ENCODE results near the gene MACO1.
"Not testable (repeated sequence)": the region's sequence is repeated elsewhere in the genome, so short reads cannot be mapped to it uniquely, and the experiment has no call there.

The MACO1 gene

DNA sequence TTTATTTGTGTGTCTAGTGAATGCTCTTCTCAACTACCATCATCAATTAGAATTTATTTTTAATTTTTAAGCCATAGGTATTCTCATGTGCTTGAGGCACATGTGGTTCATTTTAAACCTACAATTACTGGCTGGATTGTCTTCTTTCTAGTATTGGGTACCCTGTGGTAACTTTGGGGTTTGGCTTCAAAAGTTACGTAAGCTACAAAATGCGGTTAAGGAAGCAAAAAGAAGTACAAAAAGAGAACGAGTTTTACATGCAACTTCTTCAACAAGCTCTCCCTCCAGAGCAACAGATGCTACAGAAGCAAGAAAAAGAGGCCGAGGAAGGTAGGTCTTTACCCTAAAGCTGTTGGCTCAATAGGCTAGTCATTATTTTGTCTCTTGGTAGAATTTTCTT lies 25.8 kb downstream of the MACO1 start:
- Histone ChIP-seq H3K4me2 (ENCODE audit: low read depth, low read length) (no peak overlapping the region), H3K79me2 (ENCODE audit: low read length) (no peaks in the 10 kb centered on the region), H3K9ac (ENCODE audit: low read length) (no peak overlapping the region), H3K9me3 (replicated peaks; ENCODE audit: insufficient read depth, low read length) (no peaks in the 10 kb centered on the region), H4K20me1 (ENCODE audit: insufficient read depth, low read length) (no peaks in the 10 kb centered on the region), H2AFZ (ENCODE audit: low read length) (no peak overlapping the region), H3K4me1 (ENCODE audit: low read length) (no peaks in the 10 kb centered on the region), H3K27me3 (replicated peaks; ENCODE audit: insufficient read depth, low read length) (no peaks in the 10 kb centered on the region), H3F3A (ENCODE audit: insufficient read depth, low read length) (no peaks in the 10 kb centered on the region), H3K27ac (ENCODE audit: low read length) (no peak overlapping the region), H3K9me2 (replicated peaks; ENCODE audit: insufficient read depth, low read length) (no peaks in the 10 kb centered on the region), H3K36me3 (replicated peaks; ENCODE audit: insufficient read depth, low read length) (no peaks in the 10 kb centered on the region), H3K4me3 (ENCODE audit: low read length) (no peak overlapping the region)
- TF ChIP-seq EZH2 (optimal IDR thresholded peaks at IDR 0.05; ENCODE audit: low read depth, low read length) (no peak), EZH2phosphoT487 (IDR thresholded peaks at IDR 0.05; ENCODE audit: low read length) (no peak)
- TF ChIP-seq, protein P1, sequence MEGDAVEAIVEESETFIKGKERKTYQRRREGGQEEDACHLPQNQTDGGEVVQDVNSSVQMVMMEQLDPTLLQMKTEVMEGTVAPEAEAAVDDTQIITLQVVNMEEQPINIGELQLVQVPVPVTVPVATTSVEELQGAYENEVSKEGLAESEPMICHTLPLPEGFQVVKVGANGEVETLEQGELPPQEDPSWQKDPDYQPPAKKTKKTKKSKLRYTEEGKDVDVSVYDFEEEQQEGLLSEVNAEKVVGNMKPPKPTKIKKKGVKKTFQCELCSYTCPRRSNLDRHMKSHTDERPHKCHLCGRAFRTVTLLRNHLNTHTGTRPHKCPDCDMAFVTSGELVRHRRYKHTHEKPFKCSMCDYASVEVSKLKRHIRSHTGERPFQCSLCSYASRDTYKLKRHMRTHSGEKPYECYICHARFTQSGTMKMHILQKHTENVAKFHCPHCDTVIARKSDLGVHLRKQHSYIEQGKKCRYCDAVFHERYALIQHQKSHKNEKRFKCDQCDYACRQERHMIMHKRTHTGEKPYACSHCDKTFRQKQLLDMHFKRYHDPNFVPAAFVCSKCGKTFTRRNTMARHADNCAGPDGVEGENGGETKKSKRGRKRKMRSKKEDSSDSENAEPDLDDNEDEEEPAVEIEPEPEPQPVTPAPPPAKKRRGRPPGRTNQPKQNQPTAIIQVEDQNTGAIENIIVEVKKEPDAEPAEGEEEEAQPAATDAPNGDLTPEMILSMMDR (IDR thresholded peaks at IDR 0.05; ENCODE audit: low read length), result no peak
- no peak for DNase-seq

DNA sequence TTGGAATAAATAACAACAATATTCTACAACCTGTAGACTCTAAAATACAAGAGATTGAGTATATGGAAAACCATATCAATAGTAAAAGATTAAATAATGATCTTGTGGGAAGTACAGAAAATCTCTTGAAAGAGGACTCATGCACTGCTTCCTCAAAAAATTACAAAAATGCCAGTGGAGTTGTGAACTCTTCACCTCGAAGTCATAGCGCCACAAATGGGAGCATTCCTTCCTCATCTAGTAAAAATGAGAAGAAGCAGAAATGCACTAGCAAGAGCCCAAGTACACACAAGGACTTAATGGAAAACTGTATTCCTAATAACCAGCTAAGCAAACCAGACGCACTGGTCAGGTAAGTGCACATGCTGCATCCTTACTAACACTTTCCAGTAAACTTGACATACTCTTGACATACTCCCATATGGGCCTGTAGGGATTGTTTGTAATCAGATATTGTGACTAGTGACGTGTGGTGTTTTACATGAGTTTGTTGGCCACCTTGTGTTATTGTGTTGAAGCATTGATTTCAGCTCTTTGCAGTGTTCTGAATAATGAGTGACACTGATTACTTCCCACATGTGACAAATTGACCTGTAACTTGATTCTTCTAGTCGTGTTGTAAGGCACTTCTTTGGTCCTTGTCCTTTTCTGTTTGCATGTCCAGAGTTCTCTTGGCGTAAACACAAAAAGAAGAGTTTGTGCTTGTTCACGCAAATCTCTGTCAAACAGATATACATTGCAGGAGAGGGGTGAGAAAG lies 28.0 kb downstream of the MACO1 start:
- no peak for DNase-seq
- Histone ChIP-seq H4K20me1 (ENCODE audit: insufficient read depth, low read length) (no peaks in the 10 kb centered on the region), H3K4me1 (ENCODE audit: low read length) (no peaks in the 10 kb centered on the region), H3K9me2 (replicated peaks; ENCODE audit: insufficient read depth, low read length) (no peaks in the 10 kb centered on the region), H2AFZ (ENCODE audit: low read length) (no peak overlapping the region), H3F3A (ENCODE audit: insufficient read depth, low read length) (no peaks in the 10 kb centered on the region), H3K4me3 (ENCODE audit: low read length) (no peak overlapping the region), H3K9me3 (replicated peaks; ENCODE audit: insufficient read depth, low read length) (no peaks in the 10 kb centered on the region), H3K4me2 (ENCODE audit: low read depth, low read length) (no peak overlapping the region), H3K9ac (ENCODE audit: low read length) (no peak overlapping the region), H3K27ac (ENCODE audit: low read length) (no peak overlapping the region), H3K79me2 (ENCODE audit: low read length) (no peaks in the 10 kb centered on the region), H3K27me3 (replicated peaks; ENCODE audit: insufficient read depth, low read length) (no peaks in the 10 kb centered on the region), H3K36me3 (replicated peaks; ENCODE audit: insufficient read depth, low read length) (no peaks in the 10 kb centered on the region)
- TF ChIP-seq EZH2phosphoT487 (IDR thresholded peaks at IDR 0.05; ENCODE audit: low read length) (no peak), EZH2 (optimal IDR thresholded peaks at IDR 0.05; ENCODE audit: low read depth, low read length) (no peak)
- TF ChIP-seq, protein P1 (IDR thresholded peaks at IDR 0.05; ENCODE audit: low read length), result no peak

DNA sequence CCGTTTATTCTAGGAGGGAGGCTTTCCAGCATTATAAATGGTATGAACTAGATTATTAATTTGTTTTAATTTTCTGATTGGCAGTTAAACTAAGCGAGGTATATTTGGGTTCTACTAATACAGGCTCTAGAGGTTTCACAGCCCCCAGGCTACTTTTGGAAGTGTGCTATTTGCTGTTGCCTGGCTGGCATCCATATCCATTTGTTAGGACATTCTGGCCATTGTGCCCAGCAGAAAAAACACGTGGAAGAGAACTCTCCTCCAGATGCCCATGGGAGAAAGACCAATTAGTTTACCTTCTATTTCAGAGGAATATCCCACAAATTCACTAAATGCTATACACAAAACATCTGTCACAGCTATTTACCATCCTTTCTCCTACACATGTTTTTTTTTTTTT lies 29.3 kb downstream of the MACO1 start:
- Histone ChIP-seq H3K27me3 (replicated peaks; ENCODE audit: insufficient read depth, low read length) (no peaks in the 10 kb centered on the region), H2AFZ (ENCODE audit: low read length) (no peak overlapping the region), H3K4me1 (ENCODE audit: low read length) (no peaks in the 10 kb centered on the region), H3K9me2 (replicated peaks; ENCODE audit: insufficient read depth, low read length) (no peaks in the 10 kb centered on the region), H3K9ac (ENCODE audit: low read length) (no peak overlapping the region), H3K9me3 (replicated peaks; ENCODE audit: insufficient read depth, low read length) (no peaks in the 10 kb centered on the region), H3K27ac (ENCODE audit: low read length) (no peak overlapping the region), H3K4me2 (ENCODE audit: low read depth, low read length) (no peak overlapping the region), H3K4me3 (ENCODE audit: low read length) (no peak overlapping the region), H3K36me3 (replicated peaks; ENCODE audit: insufficient read depth, low read length) (no peaks in the 10 kb centered on the region), H3K79me2 (ENCODE audit: low read length) (no peaks in the 10 kb centered on the region), H3F3A (ENCODE audit: insufficient read depth, low read length) (no peaks in the 10 kb centered on the region), H4K20me1 (ENCODE audit: insufficient read depth, low read length) (no peaks in the 10 kb centered on the region)
- no peak for DNase-seq
- TF ChIP-seq, protein P1 (IDR thresholded peaks at IDR 0.05; ENCODE audit: low read length), result no peak
- no peak for TF ChIP-seq EZH2 (optimal IDR thresholded peaks at IDR 0.05; ENCODE audit: low read depth, low read length)
- TF ChIP-seq EZH2phosphoT487 (IDR thresholded peaks at IDR 0.05; ENCODE audit: low read length), result no peak

DNA sequence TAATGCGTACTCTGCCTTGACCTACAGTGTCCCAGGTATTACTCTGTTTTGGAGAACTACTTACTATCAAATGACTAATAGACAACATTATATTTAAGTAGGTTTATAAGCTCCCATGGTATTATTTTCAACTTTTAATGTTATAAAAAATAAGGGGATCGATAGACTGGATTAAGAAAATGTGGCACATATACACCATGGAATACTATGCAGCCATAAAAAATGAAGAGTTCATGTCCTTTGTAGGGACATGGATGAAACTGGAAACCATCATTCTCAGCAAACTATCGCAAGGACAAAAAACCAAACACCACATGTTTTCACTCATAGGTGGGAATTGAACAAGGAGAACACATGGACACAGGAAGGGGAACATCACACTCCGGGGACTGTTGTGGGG lies 30.1 kb downstream of the MACO1 start:
- DNase-seq; H3K4me3 ChIP-seq (ENCODE audit: low read length); H2AFZ ChIP-seq (ENCODE audit: low read length); H3K79me2 ChIP-seq (ENCODE audit: low read length); H4K20me1 ChIP-seq (ENCODE audit: insufficient read depth, low read length); H3K36me3 ChIP-seq (replicated peaks; ENCODE audit: insufficient read depth, low read length); H3K4me1 ChIP-seq (ENCODE audit: low read length); H3K9me2 ChIP-seq (replicated peaks; ENCODE audit: insufficient read depth, low read length); H3K9ac ChIP-seq (ENCODE audit: low read length); H3K9me3 ChIP-seq (replicated peaks; ENCODE audit: insufficient read depth, low read length); H3F3A ChIP-seq (ENCODE audit: insufficient read depth, low read length); H3K4me2 ChIP-seq (ENCODE audit: low read depth, low read length); H3K27me3 ChIP-seq (replicated peaks; ENCODE audit: insufficient read depth, low read length); H3K27ac ChIP-seq (ENCODE audit: low read length): not testable (repeated sequence)

Data from MM.1S (cell line).